Right renal pelvis (tissue), 4 donors: ENCODE data around the gene ZNF782. TPM values are rescaled to one million over a fixed set of nuclear protein-coding genes. Genes with fewer than 3 reads are reported as not detected.
"Not testable (repeated sequence)": the region's sequence is repeated elsewhere in the genome, so short reads cannot be mapped to it uniquely, and the experiment has no call there.

Source experiments
- DNase-seq, 4 donors: peaks; one replicate each; pipeline ENCODE4 v3.0.0-alpha.2; 2013; ENCODE audit warnings: low read depth in 4 of 4, low spot score in 3 of 4, missing footprints in 1 of 4
- polyA plus RNA-seq, 4 donors: library from polyadenylated mRNA; unstranded; fragments of 120-200 nt; gene quantifications; one replicate each; pipeline ENCODE4 v1.2.1, GENCODE V29; 2013; ENCODE audit not compliant: insufficient read length in 4 of 4

ZNF782 gene
- 1 to 10 TPM; 6.7 to 8.5 (median 7.5) TPM for polyA plus RNA-seq

GRCh38 chr9:96853781-96854650 lies at the start of gene ZNF782:
TSS of gene ZNF782 (minus strand) at chr9:96854514. CDS start at chr9:96851961, 2,553 bp downstream.
- peak; percentile 89 to 91 (median 90) for DNase-seq

GRCh38 chr9:96900010-96900409 lies 45.7 kb upstream of the ZNF782 start:
- not testable (repeated sequence) for DNase-seq

GRCh38 chr9:96892131-96892530 lies 37.8 kb upstream of the ZNF782 start:
- no peak for DNase-seq

- no peak for DNase-seq
These were observed 34.3 kb upstream of the ZNF782 start for GRCh38 chr9:96888591-96888990.

- no peak for DNase-seq
These were observed 31.1 kb upstream of the ZNF782 start for GRCh38 chr9:96885424-96885823.

DNA sequence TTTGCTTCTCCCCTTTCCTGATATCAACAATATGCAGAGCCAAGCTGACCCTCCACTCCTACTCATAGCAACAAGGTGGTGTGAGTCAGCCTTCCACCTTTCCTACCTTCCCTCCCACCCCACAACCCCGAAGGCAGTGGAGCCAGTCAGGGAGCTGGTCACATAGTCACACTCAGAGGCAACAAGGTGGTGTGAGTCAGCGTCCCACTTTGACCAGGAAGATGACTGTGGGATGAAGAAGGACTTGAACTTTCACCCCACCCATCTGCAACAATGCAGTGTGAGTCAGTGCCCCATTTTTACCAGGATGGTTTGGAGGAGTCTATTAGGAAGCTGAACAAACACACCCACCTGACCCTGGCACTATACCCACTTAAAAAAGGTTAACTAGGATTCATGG lies 30.1 kb upstream of the ZNF782 start:
- DNase-seq = no peak

DNA sequence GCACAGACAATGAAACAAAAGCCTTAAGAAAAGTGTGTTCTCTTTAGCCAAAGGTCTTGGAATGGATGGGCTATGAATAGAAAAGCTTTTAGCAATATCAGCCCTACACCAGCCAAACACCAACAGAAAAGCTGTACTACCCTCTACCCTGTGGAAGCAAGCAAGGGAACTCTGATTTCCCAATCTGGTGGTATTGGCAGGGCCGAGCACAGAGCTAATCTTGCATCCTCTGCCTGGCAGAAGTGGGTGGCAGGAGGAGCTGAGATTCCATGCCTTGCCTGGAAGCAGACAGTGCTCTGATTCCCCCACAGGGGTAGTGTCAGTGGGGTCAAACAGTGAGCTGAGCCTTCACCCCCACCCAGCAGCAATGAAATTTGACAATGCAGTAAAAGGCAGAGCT lies 29.6 kb upstream of the ZNF782 start:
- DNase-seq = no peak

DNA sequence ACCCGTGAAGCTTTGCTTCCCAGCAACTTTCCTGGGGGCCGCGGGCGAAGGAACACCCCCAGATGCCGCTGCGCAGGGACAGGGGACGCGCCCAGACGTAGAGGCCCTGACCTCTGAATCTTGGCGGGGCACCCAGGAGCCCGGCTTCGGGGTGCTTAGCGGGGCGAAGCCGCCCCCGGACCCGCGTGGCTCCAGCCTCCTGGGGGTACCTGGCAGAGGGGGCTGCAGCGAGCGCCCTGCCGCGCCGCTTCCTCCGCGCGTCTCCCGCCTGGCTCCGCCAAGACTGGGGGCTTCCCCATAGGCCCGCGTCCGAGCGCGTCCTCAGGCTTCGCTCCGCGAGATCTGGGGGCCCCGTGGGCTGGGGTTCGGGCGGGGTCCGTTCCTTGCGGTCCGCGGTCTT lies 23.0 kb upstream of the ZNF782 start:
- DNase-seq = no peak

DNA sequence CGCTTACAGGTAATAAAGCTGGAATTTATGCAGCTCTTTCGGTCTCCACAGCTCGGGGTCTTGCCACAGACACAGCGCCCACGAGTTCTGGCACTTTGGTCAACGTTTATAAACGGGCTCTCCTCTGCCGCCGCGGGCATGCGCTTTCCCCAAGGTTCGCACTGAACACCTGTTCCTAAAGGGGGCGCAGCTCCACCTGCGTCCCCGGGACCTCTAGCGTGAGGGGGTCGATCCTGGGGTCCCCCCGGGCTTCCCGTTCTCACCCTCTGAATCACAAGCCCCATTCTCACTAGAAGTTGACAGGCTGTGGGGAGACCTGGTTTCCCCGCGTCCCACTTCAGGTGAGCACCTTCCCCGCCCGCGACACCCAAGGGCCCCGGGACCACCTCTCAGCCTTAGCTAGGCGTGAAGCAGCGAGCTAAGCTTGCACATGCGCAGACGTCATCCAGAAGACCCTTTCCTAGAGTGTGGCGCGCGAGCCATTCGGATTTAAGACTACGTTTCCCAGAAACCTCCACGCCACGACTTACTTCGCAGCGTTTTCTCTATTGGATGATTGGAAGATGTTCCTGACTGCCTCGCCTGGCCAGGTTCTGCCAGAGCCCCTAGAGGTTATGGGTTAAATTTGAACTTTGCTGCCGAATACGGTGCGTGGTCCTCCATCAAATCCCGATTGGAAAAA lies 21.3 kb upstream of the ZNF782 start:
- peak; percentile 58 to 77 (median 69) for DNase-seq

- no peak for DNase-seq
These were observed 20.7 kb upstream of the ZNF782 start for GRCh38 chr9:96874947-96875460.

DNA sequence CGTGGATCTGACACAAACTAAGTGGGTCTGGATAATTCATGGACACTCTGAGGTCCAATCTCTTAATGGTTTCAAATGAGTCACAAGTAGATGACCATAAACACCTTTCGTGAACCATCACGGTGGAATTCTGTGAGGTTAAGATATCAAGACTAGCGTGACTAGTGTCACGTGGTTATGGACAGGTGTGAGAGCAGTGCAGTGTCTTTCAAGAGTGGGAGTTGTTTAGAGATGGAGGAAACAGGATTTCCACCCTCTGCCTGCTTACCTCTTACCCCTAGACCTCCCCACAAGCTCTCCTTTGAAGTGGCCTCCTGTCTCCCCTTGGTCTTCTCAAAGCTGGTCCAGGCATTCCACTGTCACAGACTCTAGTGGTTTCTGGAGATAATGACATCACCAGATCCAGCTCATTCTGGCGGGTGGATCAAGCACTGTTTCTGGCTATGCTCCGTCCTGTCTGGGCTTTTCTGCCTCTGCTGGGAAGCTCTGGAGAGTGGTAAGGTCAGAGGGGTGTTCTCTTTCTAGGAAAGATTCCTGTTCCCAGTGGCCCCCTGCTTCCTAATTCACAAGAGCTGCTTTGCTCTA lies 20.0 kb upstream of the ZNF782 start:
- no peak for DNase-seq

DNA sequence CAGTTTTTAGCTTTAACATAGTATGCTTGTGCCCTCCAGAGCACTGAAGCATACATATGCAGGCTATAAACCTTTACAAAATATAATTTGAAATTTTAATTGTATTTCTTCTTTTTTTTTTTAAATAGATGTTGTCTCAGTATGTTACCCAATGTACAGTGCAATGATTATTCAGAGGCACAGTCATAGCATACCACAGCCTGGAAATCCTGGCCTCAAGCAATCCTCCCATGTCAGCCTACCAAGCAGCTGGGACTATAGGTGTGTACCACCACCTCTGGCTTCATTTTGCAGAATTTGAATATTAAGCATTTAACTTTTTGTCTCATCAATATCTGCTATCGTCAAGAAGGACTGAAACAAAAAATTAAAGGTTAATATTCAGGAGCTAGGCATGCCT lies 16.9 kb upstream of the ZNF782 start:
- DNase-seq = no peak

- DNase-seq = no peak
These were observed 14.4 kb upstream of the ZNF782 start for GRCh38 chr9:96868709-96869108.

- no peak for DNase-seq
These were observed 12.9 kb upstream of the ZNF782 start for GRCh38 chr9:96867079-96867804.

DNA sequence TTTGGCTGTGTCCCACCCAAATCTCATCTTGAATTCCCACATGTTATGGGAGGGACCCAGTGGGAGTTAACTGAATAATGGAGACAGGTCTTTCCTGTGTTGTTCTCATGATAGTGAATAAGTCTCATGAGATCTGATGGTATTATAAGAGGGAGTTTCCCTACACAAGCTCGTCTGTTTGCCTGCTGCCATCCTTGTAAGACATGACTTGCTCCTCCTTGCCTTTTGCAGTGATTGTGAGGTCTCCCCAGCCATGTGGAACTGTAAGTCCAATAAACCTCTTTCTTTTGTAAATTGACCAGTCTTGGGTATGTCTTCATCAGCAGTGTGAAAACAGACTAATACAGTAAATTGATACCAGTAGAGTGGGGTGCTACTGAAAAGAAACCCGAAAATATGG lies 10.9 kb upstream of the ZNF782 start:
- DNase-seq = not testable (repeated sequence)

GRCh38 chr9:96859461-96860198 lies 5.3 kb upstream of the ZNF782 start:
- DNase-seq = no peak

DNA sequence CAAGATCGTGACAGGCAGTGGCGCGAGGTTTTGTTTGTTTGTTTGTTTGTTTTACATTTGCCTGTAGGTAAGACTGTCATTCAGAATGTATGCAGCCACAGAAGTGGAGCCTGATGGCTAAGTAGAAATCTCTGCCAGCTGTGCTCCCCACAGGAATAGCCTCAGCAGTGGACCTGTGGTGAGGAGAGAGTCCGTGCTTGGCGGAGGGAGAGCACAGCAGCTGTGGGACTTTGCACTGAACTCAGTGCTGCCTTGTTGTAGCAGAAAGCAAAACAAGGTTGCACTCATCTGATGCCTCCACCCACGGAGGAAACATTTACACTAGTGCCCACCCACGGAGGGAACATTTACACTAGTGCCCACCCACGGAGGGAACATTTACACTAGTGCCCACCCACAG lies 4.4 kb upstream of the ZNF782 start:
- DNase-seq = no peak

DNA sequence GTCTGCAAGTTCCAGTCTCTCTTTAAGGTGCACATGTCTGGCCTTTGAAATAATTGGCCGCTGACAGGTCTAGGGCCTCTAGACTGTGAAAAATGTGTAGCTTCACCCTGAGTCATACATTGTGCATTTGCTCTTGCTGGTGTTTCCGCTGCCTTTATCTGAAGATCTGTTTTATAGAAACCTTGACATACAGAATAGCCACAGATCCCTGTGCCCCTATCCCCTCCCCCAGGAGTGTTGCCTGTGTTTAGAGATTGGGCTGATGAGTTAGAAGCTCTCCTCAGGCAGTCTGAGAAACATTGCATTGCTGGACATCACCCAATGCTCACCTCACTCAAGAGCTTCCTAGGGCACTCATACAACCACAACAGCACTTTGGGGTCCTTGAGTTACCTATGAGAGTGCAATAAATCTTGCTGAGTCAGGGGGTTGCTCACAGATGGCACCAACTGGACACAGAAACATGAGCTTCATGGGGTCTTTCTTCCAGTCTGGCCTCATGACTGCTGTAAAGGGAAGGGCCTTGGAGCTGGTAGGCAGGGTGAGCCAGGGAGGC lies 3.8 kb upstream of the ZNF782 start:
- DNase-seq = no peak
